ENCODE results near the gene GALNT10. TPM values are rescaled to one million over a fixed set of nuclear protein-coding genes. Genes with fewer than 3 reads are reported as not detected.

The GALNT10 gene
- total and polyA plus RNA-seq, 2 of the 8 experiments (the other 6 are each of a cell fraction or from before 2014, with no cell fraction given), result 4.6 to 15.5 TPM

GRCh38 chr5:154162539-154163151 lies 27.9 kb upstream of the GALNT10 start:
- Histone ChIP-seq H4K8ac (ENCODE audit: extremely low read depth, insufficient read depth, low read length) (no peak overlapping the region), H3K4me3 (ENCODE audit: extremely low read depth in 1 of 4, insufficient read depth in 2 of 4, low read depth in 3 of 4, low read length in 4 of 4) (no peak overlapping the region), H2AK5ac (ENCODE audit: low read depth, low read length) (no peak overlapping the region), H3K36me3 (ENCODE audit: control insufficient read depth in 2 of 4, insufficient read depth in 4 of 4, low read length in 3 of 4) (no peaks in the 10 kb centered on the region), H3K18ac (ENCODE audit: extremely low read depth, low read length) (no peak overlapping the region), H3K79me1 (ENCODE audit: low read depth, low read length) (no peaks in the 10 kb centered on the region), H4K20me1 (replicated peaks in 1 of 2; ENCODE audit: control insufficient read depth in 1 of 2, insufficient read depth in 2 of 2, low read length in 2 of 2) (no peaks in the 10 kb centered on the region), H3K56ac (replicated peaks; ENCODE audit: insufficient read length, low read depth, low read length) (no peak overlapping the region), H3K14ac (ENCODE audit: insufficient read length) (no peak overlapping the region), H2BK120ac (replicated peaks; ENCODE audit: low read depth, low read length) (peak overlapping the region; percentile 24), H2BK5ac (ENCODE audit: low read depth, low read length) (no peak overlapping the region), H2AFZ (ENCODE audit: low read length) (peak overlapping the region; percentile 96; the same call in 1 of the 2 replicates), H2BK20ac (ENCODE audit: low read length) (no peak overlapping the region), H3K27me3 (replicated peaks in 1 of 4; ENCODE audit: control insufficient read depth in 3 of 4, extremely low read depth in 1 of 4, insufficient read depth in 3 of 4, low read length in 3 of 4) (no peaks in the 10 kb centered on the region), H3K4ac (replicated peaks; ENCODE audit: insufficient read length, low read depth, low read length) (no peak overlapping the region), H3K27ac (ENCODE audit: low read depth, low read length) (no peak overlapping the region), H3K79me2 (ENCODE audit: control insufficient read depth in 1 of 2, insufficient read depth in 2 of 2, low read length in 2 of 2) (no peaks in the 10 kb centered on the region), H3K23me2 (ENCODE audit: low read depth, low read length) (no peaks in the 10 kb centered on the region), H4K91ac (replicated peaks; ENCODE audit: insufficient read length, low read length) (peak overlapping the region; percentile 57), H3K4me1 (replicated peaks in 1 of 4; ENCODE audit: control insufficient read depth in 3 of 4, insufficient read depth in 4 of 4, low read length in 3 of 4) (peaks cover 10 to 14% (median 12%) of the 10 kb centered on the region in 4 experiments; a peak in 6 of 7 replicates), H3K9me3 (ENCODE audit: insufficient read depth in 2 of 2, low read depth in 1 of 2, low read length in 1 of 2) (no peaks in the 10 kb centered on the region), H4K5ac (ENCODE audit: insufficient read length, low read depth, low read length) (no peak overlapping the region), H3K4me2 (ENCODE audit: insufficient read depth in 1 of 2, low read depth in 2 of 2, low read length in 2 of 2) (no peak overlapping the region), H3K23ac (ENCODE audit: insufficient read length) (no peak overlapping the region), H3K9ac (replicated peaks in 1 of 4; ENCODE audit: extremely low read depth in 1 of 4, low read depth in 3 of 4, low read length in 3 of 4) (no peak overlapping the region), H2BK15ac (ENCODE audit: low read length) (no peak overlapping the region), H2BK12ac (ENCODE audit: low read depth, low read length) (no peak overlapping the region)
- CTCF ChIA-PET (ENCODE audit: partially characterized antibody), result interaction anchor here (1.5 to 18.4 kb wide), 4 partner anchors 10 to 44 kb away, joined by 3 to 167 read pairs (median 38); no protein-coding TSS in a partner anchor
- FAIRE-seq (no peak), DNase-seq (ENCODE audit: low read depth in 1 of 2, low spot score in 2 of 2) (no peak)
- TF ChIP-seq KDM1A (IDR thresholded peaks at IDR 0.05; ENCODE audit: borderline replicate concordance, low read length), result no peak
- no peak for TF ChIP-seq TEAD4 (IDR thresholded peaks at IDR 0.05; ENCODE audit: low read depth, low read length)
- TF ChIP-seq PHF8 (conservative IDR thresholded peaks at IDR 0.05; ENCODE audit: low read depth, low read length), result no peak
- no peak for TF ChIP-seq CEBPB (IDR thresholded peaks at IDR 0.05; ENCODE audit: low read depth, low read length)
- no peak for TF ChIP-seq E2F6 (IDR thresholded peaks at IDR 0.05)
- TF ChIP-seq POU5F1 (IDR thresholded peaks at IDR 0.05; ENCODE audit: low read depth, low read length), result no peak
- TF ChIP-seq, protein P1, sequence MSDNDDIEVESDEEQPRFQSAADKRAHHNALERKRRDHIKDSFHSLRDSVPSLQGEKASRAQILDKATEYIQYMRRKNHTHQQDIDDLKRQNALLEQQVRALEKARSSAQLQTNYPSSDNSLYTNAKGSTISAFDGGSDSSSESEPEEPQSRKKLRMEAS (IDR thresholded peaks at IDR 0.05), result no peak
- no peak for TF ChIP-seq TCF12 (IDR thresholded peaks at IDR 0.05; ENCODE audit: low read depth, low read length)
- no peak for TF ChIP-seq YY1 (IDR thresholded peaks at IDR 0.05; ENCODE audit: low read depth, low read length)
- 85% methylated on average over 6 of the region's 6 CpGs; no CpG with 5 or more reads in 1 of the 2 experiments for WGBS, 2 experiments (ENCODE audit: extremely low coverage in 1 of 2, insufficient coverage in 1 of 2, insufficient read length in 1 of 2, insufficient replicate concordance in 2 of 2, low coverage in 1 of 2, low lambda C conversion rate in 2 of 2, missing lambda C conversion rate in 1 of 2)
- POLR2A ChIA-PET (ENCODE audit: partially characterized antibody), result interaction anchor here (1.4 kb wide), 1 partner anchor 60 kb away, joined by 3 read pairs; no protein-coding TSS in a partner anchor
